WTC11 (cell line): ENCODE measurements around the gene THRA. TPM values are rescaled to one million over a fixed set of nuclear protein-coding genes. Genes with fewer than 3 reads are reported as not detected.

ENCODE experiments used
- ATAC-seq: fragments of 200-7000 bp; cut with Tn5 transposase; 2 replicates; pipeline ENCODE4 v1.10.0; 2021; ENCODE audit warnings: mild to moderate bottlenecking, moderate library complexity
- CTCF ChIA-PET: fragments of 300-600 bp; sonication (Branson Sonifier 250); formaldehyde crosslinking; loops from one replicate; lab custom pipeline; 2021; ENCODE audit warnings: antibody characterized with exemption; lab: Charles Lee
- POLR2A ChIA-PET: fragments of 350-600 bp; sonication (Branson Sonifier 250); formaldehyde crosslinking; loops from one replicate; lab custom pipeline; 2021; ENCODE audit warnings: antibody characterized with exemption; lab: Charles Lee
- DNase-seq: peaks from one replicate; pipeline ENCODE4 v3.0.0; 2021; ENCODE audit warnings: low spot score
- H3K27ac Mint-ChIP-seq: 2 replicates; pipeline ENCODE4 v1.8.0; 2021; ENCODE audit warnings: mixed read lengths
- H3K27me3 Mint-ChIP-seq: 2 replicates; pipeline ENCODE4 v1.8.0; 2021; ENCODE audit warnings: low read depth, mild to moderate bottlenecking, moderate library complexity, mixed read lengths
- H3K36me3 Mint-ChIP-seq: 2 replicates; pipeline ENCODE4 v1.8.0; 2021; ENCODE audit warnings: mixed read lengths
- H3K4me1 Mint-ChIP-seq: 2 replicates; pipeline ENCODE4 v1.8.0; 2022; ENCODE audit warnings: mixed read lengths
- H3K4me3 Mint-ChIP-seq: 2 replicates; pipeline ENCODE4 v1.8.0; 2021; ENCODE audit warnings: mild to moderate bottlenecking, moderate library complexity, mixed read lengths
- H3K9me3 Mint-ChIP-seq: 2 replicates; pipeline ENCODE4 v1.8.0; 2021; ENCODE audit warnings: mixed read lengths
- ATF1 ChIP-seq: sonication (generic); formaldehyde crosslinking; IDR thresholded peaks from 2 replicates; pipeline ENCODE4 v1.8.1; 2023; ENCODE audit warnings: mild to moderate bottlenecking, moderate library complexity, missing genetic modification reagents
- CREM ChIP-seq: sonication (generic); formaldehyde crosslinking; IDR thresholded peaks from 2 replicates; pipeline ENCODE4 v1.8.1; 2022; ENCODE audit warnings: mild to moderate bottlenecking, missing genetic modification reagents, moderate library complexity
- ESRRA ChIP-seq: sonication (generic); formaldehyde crosslinking; IDR thresholded peaks from 2 replicates; pipeline ENCODE4 v1.8.1; 2022; ENCODE audit warnings: mild to moderate bottlenecking, missing genetic modification reagents, borderline replicate concordance
- HMGA2 ChIP-seq: fragments of 250-450 bp; sonication (Bioruptor Pico); IDR thresholded peaks from 2 replicates; pipeline ENCODE4 v1.4.0; 2021; ENCODE audit warnings: mild to moderate bottlenecking, moderate library complexity
- JUN ChIP-seq: sonication (generic); formaldehyde crosslinking; IDR thresholded peaks from 2 replicates; pipeline ENCODE4 v1.8.0; 2023; ENCODE audit warnings: mild to moderate bottlenecking, missing genetic modification reagents
- NR2C2 ChIP-seq: sonication (generic); formaldehyde crosslinking; IDR thresholded peaks from 2 replicates; pipeline ENCODE4 v1.8.0; 2022; ENCODE audit warnings: mild to moderate bottlenecking, missing genetic modification reagents
- TCF7 ChIP-seq: sonication (generic); formaldehyde crosslinking; IDR thresholded peaks from 2 replicates; pipeline ENCODE4 v1.8.0; 2022; ENCODE audit warnings: mild to moderate bottlenecking, low read depth, missing genetic modification reagents, moderate library complexity
- TEAD1 ChIP-seq: sonication (generic); formaldehyde crosslinking; IDR thresholded peaks from 2 replicates; pipeline ENCODE4 v1.8.0; 2022; ENCODE audit warnings: mild to moderate bottlenecking, missing genetic modification reagents
- ZNF263 ChIP-seq: sonication (generic); formaldehyde crosslinking; IDR thresholded peaks from 2 replicates; pipeline ENCODE4 v1.8.1; 2022; ENCODE audit warnings: low read depth, mild to moderate bottlenecking, moderate library complexity, missing genetic modification reagents
- ZNF423 ChIP-seq: fragments of 250-450 bp; sonication (Bioruptor Pico); IDR thresholded peaks from 2 replicates; pipeline ENCODE4 v2.1.2; 2022; ENCODE audit warnings: mild to moderate bottlenecking, moderate library complexity
- total RNA-seq: library from RNA; stranded (reverse); gene quantifications from 3 replicates; pipeline ENCODE4 v1.2.3, GENCODE V29; 2021
- TF ChIP-seq, protein P1 (sequence below): sonication (generic); formaldehyde crosslinking; IDR thresholded peaks from 2 replicates; pipeline ENCODE4 v1.8.1; 2023; ENCODE audit warnings: mild to moderate bottlenecking, missing genetic modification reagents
- TF ChIP-seq, protein P2 (sequence below): sonication (generic); formaldehyde crosslinking; IDR thresholded peaks from 2 replicates; pipeline ENCODE4 v1.8.0; 2023; ENCODE audit warnings: missing genetic modification reagents
- TF ChIP-seq, protein P3 (sequence below): sonication (generic); formaldehyde crosslinking; IDR thresholded peaks from 2 replicates; pipeline ENCODE4 v1.8.0; 2022; ENCODE audit warnings: mild to moderate bottlenecking, missing genetic modification reagents
- TF ChIP-seq, protein P4 (sequence below): fragments of 200-600 bp; IDR thresholded peaks from 2 replicates; pipeline ENCODE4 v1.8.0; 2022; ENCODE audit warnings: antibody characterized with exemption
- TF ChIP-seq, protein P5 (sequence below): sonication (generic); formaldehyde crosslinking; IDR thresholded peaks from 2 replicates; pipeline ENCODE4 v1.8.1; 2023; ENCODE audit warnings: mild to moderate bottlenecking, missing genetic modification reagents
- TF ChIP-seq, protein P6 (sequence below): sonication (generic); formaldehyde crosslinking; IDR thresholded peaks from 2 replicates; pipeline ENCODE4 v1.8.0; 2022; ENCODE audit warnings: mild to moderate bottlenecking, missing genetic modification reagents
- TF ChIP-seq, protein P7 (sequence below): sonication (generic); formaldehyde crosslinking; IDR thresholded peaks from 2 replicates; pipeline ENCODE4 v1.8.1; 2022; ENCODE audit warnings: mild to moderate bottlenecking, missing genetic modification reagents, moderate library complexity, borderline replicate concordance
- TF ChIP-seq, protein P8 (sequence below): sonication (generic); formaldehyde crosslinking; IDR thresholded peaks from 2 replicates; pipeline ENCODE4 v1.8.0; 2022; ENCODE audit warnings: mild to moderate bottlenecking, missing genetic modification reagents
- TF ChIP-seq, protein P9 (sequence below): sonication (generic); formaldehyde crosslinking; IDR thresholded peaks from 2 replicates; pipeline ENCODE4 v1.8.1; 2023; ENCODE audit warnings: mild to moderate bottlenecking, moderate library complexity, missing genetic modification reagents

Gene THRA
- total RNA-seq, 1 experiment from 2014 or later, result 15.9 TPM

DNA sequence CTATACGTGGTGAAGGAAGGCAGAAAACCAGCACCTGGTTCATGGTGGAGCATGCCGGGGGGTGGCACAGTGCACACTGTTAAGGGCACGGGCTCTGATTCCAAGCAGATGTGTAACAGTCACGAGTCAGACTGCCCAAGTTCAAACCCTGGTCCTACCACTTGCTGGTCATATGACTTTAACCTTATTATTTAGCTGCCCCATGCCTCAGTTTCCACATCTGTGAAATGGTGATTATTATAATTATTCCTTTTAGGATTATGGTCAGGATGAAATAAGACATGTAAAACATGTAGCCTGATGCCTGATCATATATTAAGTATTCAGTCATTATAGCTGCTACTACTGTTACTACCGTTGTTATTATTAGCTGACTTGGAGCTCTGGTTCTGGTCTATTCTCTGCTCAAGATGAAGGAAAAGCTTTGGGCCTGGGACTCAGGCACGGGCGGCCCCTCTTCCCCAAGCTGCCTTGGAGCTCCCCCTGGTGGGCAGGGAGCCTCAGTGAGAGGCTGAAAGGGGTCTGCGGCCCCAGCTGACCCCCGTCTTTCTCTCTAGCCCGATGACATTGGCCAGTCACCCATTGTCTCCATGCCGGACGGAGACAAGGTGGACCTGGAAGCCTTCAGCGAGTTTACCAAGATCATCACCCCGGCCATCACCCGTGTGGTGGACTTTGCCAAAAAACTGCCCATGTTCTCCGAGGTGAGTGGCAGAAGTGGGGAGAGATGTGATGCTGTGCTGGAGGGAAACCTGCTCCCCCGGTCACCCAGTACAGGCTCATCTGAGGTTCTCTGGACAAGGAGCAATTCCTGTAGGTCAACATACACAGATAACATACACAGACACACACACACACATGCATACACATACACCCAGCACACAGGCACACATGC, 23.6 kb downstream of the THRA start:
- H3K27me3 Mint-ChIP-seq, result no peaks in the 10 kb centered on the region
- POLR2A ChIA-PET, result interaction anchor here (1.0 to 1.1 kb wide), 3 partner anchors 11 to 32 kb away, joined by 3 to 5 read pairs (median 4); partner anchors contain the start of genes MED24 and THRA
- no peaks in the 10 kb centered on the region for H3K9me3 Mint-ChIP-seq
- peaks cover 10% of the 10 kb centered on the region; the same call in 1 of the 2 replicates for H3K36me3 Mint-ChIP-seq
- TF ChIP-seq, protein P1, sequence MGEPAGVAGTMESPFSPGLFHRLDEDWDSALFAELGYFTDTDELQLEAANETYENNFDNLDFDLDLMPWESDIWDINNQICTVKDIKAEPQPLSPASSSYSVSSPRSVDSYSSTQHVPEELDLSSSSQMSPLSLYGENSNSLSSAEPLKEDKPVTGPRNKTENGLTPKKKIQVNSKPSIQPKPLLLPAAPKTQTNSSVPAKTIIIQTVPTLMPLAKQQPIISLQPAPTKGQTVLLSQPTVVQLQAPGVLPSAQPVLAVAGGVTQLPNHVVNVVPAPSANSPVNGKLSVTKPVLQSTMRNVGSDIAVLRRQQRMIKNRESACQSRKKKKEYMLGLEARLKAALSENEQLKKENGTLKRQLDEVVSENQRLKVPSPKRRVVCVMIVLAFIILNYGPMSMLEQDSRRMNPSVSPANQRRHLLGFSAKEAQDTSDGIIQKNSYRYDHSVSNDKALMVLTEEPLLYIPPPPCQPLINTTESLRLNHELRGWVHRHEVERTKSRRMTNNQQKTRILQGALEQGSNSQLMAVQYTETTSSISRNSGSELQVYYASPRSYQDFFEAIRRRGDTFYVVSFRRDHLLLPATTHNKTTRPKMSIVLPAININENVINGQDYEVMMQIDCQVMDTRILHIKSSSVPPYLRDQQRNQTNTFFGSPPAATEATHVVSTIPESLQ (CRISPR knock-in tag), result no peak
- TF ChIP-seq, protein P2, sequence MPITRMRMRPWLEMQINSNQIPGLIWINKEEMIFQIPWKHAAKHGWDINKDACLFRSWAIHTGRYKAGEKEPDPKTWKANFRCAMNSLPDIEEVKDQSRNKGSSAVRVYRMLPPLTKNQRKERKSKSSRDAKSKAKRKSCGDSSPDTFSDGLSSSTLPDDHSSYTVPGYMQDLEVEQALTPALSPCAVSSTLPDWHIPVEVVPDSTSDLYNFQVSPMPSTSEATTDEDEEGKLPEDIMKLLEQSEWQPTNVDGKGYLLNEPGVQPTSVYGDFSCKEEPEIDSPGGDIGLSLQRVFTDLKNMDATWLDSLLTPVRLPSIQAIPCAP (CRISPR knock-in tag), result no peak
- TF ChIP-seq, protein P3, sequence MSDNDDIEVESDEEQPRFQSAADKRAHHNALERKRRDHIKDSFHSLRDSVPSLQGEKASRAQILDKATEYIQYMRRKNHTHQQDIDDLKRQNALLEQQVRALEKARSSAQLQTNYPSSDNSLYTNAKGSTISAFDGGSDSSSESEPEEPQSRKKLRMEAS (CRISPR knock-in tag), result 0 out of 2 replicates have a peak, but pooled peaks have one; percentile 17
- TF ChIP-seq, protein P4, sequence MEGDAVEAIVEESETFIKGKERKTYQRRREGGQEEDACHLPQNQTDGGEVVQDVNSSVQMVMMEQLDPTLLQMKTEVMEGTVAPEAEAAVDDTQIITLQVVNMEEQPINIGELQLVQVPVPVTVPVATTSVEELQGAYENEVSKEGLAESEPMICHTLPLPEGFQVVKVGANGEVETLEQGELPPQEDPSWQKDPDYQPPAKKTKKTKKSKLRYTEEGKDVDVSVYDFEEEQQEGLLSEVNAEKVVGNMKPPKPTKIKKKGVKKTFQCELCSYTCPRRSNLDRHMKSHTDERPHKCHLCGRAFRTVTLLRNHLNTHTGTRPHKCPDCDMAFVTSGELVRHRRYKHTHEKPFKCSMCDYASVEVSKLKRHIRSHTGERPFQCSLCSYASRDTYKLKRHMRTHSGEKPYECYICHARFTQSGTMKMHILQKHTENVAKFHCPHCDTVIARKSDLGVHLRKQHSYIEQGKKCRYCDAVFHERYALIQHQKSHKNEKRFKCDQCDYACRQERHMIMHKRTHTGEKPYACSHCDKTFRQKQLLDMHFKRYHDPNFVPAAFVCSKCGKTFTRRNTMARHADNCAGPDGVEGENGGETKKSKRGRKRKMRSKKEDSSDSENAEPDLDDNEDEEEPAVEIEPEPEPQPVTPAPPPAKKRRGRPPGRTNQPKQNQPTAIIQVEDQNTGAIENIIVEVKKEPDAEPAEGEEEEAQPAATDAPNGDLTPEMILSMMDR, result peak; percentile 84
- TF ChIP-seq NR2C2 (no peak), JUN (CRISPR knock-in tag) (no peak)
- H3K27ac Mint-ChIP-seq, result no peak overlapping the region
- CTCF ChIA-PET, result interaction anchor here (0.6 to 4.9 kb wide), 39 partner anchors 8 to 202 kb away, joined by 3 to 161 read pairs (median 5); partner anchors contain the start of genes CSF3, MED24, NR1D1 and PSMD3
- DNase-seq, result peak; percentile 88
- H3K4me3 Mint-ChIP-seq, result no peak overlapping the region
- peaks cover 16% of the 10 kb centered on the region for H3K4me1 Mint-ChIP-seq
- ATAC-seq, result peak; percentile 85

DNA sequence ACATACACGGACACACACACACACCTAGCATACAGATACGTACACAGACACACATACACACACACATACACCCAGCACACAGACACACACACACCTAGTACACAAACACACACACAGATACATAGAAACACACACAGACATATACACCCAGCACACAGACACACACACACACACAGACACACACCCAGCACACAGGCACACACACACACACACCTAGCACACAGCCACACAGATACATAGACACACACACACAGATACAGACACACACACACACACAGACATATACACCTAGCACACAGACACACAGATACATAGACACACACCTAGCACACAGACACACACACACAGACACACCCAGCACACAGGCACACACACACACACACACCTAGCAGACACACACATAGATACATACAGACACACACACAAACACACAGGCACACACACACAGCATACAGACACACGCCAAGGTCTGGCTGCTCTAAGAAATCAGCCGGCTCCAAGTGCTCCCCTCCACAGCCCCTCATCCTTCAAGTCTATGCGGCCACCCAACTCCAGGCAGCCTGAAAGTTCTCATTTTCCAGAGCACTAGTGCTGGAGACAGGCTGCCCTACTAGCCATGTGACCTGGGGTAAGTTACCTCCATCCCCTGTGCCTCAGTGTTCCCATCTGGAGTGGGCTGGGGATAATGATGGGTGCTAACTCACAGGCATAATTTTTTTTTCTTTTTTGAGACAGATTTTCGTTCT, 24.5 kb downstream of the THRA start:
- ChIA-PET POLR2A (interaction anchor here (1.0 to 1.1 kb wide), 4 partner anchors 12 to 33 kb away, joined by 3 to 5 read pairs (median 4); partner anchors contain the start of genes MED24 and THRA), CTCF (interaction anchor here (0.7 to 4.9 kb wide), 28 partner anchors 9 to 202 kb away, joined by 3 to 161 read pairs (median 9); partner anchors contain the start of genes CSF3, MED24, NR1D1 and PSMD3)
- Mint-ChIP-seq H3K36me3 (peaks cover 10% of the 10 kb centered on the region; the same call in 1 of the 2 replicates), H3K4me3 (no peak overlapping the region), H3K27ac (no peak overlapping the region), H3K27me3 (no peaks in the 10 kb centered on the region), H3K4me1 (peaks cover 23% of the 10 kb centered on the region), H3K9me3 (no peaks in the 10 kb centered on the region)
- no peak for DNase-seq
- ATAC-seq, result no peak
- TF ChIP-seq ZNF423 (CRISPR knock-in tag) (no peak), ESRRA (CRISPR knock-in tag) (no peak), HMGA2 (CRISPR knock-in tag) (no peak), CREM (no peak), TEAD1 (CRISPR knock-in tag) (no peak), TCF7 (no peak), ZNF263 (no peak), ATF1 (CRISPR knock-in tag) (no peak)
- TF ChIP-seq, protein P5, sequence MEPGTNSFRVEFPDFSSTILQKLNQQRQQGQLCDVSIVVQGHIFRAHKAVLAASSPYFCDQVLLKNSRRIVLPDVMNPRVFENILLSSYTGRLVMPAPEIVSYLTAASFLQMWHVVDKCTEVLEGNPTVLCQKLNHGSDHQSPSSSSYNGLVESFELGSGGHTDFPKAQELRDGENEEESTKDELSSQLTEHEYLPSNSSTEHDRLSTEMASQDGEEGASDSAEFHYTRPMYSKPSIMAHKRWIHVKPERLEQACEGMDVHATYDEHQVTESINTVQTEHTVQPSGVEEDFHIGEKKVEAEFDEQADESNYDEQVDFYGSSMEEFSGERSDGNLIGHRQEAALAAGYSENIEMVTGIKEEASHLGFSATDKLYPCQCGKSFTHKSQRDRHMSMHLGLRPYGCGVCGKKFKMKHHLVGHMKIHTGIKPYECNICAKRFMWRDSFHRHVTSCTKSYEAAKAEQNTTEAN (CRISPR knock-in tag), result no peak
- TF ChIP-seq, protein P6, sequence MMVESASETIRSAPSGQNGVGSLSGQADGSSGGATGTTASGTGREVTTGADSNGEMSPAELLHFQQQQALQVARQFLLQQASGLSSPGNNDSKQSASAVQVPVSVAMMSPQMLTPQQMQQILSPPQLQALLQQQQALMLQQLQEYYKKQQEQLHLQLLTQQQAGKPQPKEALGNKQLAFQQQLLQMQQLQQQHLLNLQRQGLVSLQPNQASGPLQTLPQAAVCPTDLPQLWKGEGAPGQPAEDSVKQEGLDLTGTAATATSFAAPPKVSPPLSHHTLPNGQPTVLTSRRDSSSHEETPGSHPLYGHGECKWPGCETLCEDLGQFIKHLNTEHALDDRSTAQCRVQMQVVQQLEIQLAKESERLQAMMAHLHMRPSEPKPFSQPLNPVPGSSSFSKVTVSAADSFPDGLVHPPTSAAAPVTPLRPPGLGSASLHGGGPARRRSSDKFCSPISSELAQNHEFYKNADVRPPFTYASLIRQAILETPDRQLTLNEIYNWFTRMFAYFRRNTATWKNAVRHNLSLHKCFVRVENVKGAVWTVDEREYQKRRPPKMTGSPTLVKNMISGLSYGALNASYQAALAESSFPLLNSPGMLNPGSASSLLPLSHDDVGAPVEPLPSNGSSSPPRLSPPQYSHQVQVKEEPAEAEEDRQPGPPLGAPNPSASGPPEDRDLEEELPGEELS, result no peak
- TF ChIP-seq, protein P7, sequence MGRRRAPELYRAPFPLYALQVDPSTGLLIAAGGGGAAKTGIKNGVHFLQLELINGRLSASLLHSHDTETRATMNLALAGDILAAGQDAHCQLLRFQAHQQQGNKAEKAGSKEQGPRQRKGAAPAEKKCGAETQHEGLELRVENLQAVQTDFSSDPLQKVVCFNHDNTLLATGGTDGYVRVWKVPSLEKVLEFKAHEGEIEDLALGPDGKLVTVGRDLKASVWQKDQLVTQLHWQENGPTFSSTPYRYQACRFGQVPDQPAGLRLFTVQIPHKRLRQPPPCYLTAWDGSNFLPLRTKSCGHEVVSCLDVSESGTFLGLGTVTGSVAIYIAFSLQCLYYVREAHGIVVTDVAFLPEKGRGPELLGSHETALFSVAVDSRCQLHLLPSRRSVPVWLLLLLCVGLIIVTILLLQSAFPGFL (CRISPR knock-in tag), result no peak
- TF ChIP-seq, protein P8, sequence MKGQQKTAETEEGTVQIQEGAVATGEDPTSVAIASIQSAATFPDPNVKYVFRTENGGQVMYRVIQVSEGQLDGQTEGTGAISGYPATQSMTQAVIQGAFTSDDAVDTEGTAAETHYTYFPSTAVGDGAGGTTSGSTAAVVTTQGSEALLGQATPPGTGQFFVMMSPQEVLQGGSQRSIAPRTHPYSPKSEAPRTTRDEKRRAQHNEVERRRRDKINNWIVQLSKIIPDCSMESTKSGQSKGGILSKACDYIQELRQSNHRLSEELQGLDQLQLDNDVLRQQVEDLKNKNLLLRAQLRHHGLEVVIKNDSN (CRISPR knock-in tag), result no peak
- TF ChIP-seq, protein P9, sequence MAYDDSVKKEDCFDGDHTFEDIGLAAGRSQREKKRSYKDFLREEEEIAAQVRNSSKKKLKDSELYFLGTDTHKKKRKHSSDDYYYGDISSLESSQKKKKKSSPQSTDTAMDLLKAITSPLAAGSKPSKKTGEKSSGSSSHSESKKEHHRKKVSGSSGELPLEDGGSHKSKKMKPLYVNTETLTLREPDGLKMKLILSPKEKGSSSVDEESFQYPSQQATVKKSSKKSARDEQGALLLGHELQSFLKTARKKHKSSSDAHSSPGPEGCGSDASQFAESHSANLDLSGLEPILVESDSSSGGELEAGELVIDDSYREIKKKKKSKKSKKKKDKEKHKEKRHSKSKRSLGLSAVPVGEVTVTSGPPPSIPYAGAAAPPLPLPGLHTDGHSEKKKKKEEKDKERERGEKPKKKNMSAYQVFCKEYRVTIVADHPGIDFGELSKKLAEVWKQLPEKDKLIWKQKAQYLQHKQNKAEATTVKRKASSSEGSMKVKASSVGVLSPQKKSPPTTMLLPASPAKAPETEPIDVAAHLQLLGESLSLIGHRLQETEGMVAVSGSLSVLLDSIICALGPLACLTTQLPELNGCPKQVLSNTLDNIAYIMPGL (CRISPR knock-in tag), result no peak
